K562 (cell line): ENCODE measurements around the gene SYF2. TPM values are rescaled to one million over a fixed set of nuclear protein-coding genes. Genes with fewer than 3 reads are reported as not detected.

Source experiments
- ATAC-seq: fragments of 200-7000 bp; cut with Tn5 transposase; 3 replicates; pipeline ENCODE4 v1.9.1; 2020; ENCODE audit warnings: moderate library complexity
- BruUV-seq: library from RNA; stranded (reverse); fragments of 400-500 nt; replicated peaks from 2 replicates; lab custom pipeline; 2021; lab: Mats Ljungman, UMichigan
- CTCF ChIA-PET: fragments of 300-600 bp; formaldehyde crosslinking; extraction: SDS; loops from one replicate; lab custom pipeline; 2021; ENCODE audit warnings: low intra/inter-chr PET ratio; lab: Yijun Ruan, JAX
- POLR2A ChIA-PET: fragments of 300-600, 350-650 bp; sonication (Branson Sonifier 250); formaldehyde crosslinking; extraction: SDS; loops from one replicate; lab custom pipeline; 2021; ENCODE audit warnings: antibody characterized with exemption, inconsistent platforms; lab: Yijun Ruan, JAX
- DNase-seq, 4 experiments: peaks; one replicate each; pipeline versions ENCODE4 v3.0.0 to v3.0.0-alpha.2; 2011 to 2018; ENCODE audit warnings: low spot score in 3 of 4, mixed read lengths in 3 of 4; ENCODE audit errors: extremely low read depth in 1 of 4
- FAIRE-seq: peaks from 2 replicates; lab custom pipeline; 2011; peaks lifted over from hg19 to GRCh38; lab: Jason Lieb, UNC
- H2AFZ ChIP-seq: 2 replicates; pipeline ENCODE4 v1.6.0; 2011; ENCODE audit warnings: low read depth, low read length, control low read depth, inconsistent platforms
- H3K27ac ChIP-seq: fragments of 200-600 bp; 3 replicates; pipeline ENCODE4 v1.8.0; 2011; ENCODE audit warnings: low read depth, mild to moderate bottlenecking, control low read depth, inconsistent platforms, low read length, moderate library complexity, mixed read lengths; ENCODE audit errors: extremely low read depth
- H3K27me3 ChIP-seq, 2 experiments: fragments of 300-600 bp in 1 of 2; 2 replicates in 1 of 2; 3 replicates in 1 of 2; pipeline versions ENCODE4 v1.6.0 to v1.8.0; 2011; ENCODE audit warnings: inconsistent platforms in 2 of 2, low read length in 2 of 2, mild to moderate bottlenecking in 1 of 2, mixed read lengths in 1 of 2, moderate library complexity in 1 of 2; ENCODE audit not compliant: control insufficient read depth in 2 of 2, insufficient read depth in 2 of 2
- H3K36me3 ChIP-seq: fragments of 300-600 bp; 3 replicates; pipeline ENCODE4 v1.8.0; 2011; ENCODE audit warnings: mild to moderate bottlenecking, low read length, inconsistent platforms; ENCODE audit not compliant: control insufficient read depth, insufficient read depth
- H3K4me1 ChIP-seq, 2 experiments: fragments of 200-600 bp in 1 of 2; replicated peaks in 1 of 2; 2 replicates in 1 of 2; 3 replicates in 1 of 2; pipeline versions ENCODE4 v1.5.1 to v1.8.0; 2011; ENCODE audit warnings: inconsistent platforms in 2 of 2, low read length in 2 of 2, mild to moderate bottlenecking in 1 of 2, mixed read lengths in 1 of 2, moderate library complexity in 1 of 2; ENCODE audit not compliant: control insufficient read depth in 2 of 2, insufficient read depth in 2 of 2
- H3K4me2 ChIP-seq: 2 replicates; pipeline ENCODE4 v1.6.1; 2011; ENCODE audit warnings: low read length, control low read depth, inconsistent platforms, mixed read lengths; ENCODE audit not compliant: insufficient read depth
- H3K4me3 ChIP-seq: fragments of 200-600 bp; sonication (generic), shearing (Covaris generic); 2 replicates; pipeline ENCODE4 v1.5.1; 2016; ENCODE audit warnings: control low read depth, inconsistent platforms
- H3K79me2 ChIP-seq: fragments of 200-600 bp; 3 replicates; pipeline ENCODE4 v1.8.0; 2011; ENCODE audit warnings: low read length, inconsistent platforms; ENCODE audit not compliant: control insufficient read depth, insufficient read depth
- H3K9ac ChIP-seq, 2 experiments: 2 replicates each; pipeline versions ENCODE4 v1.6.0 to v1.6.1; 2011; ENCODE audit warnings: low read depth in 2 of 2, low read length in 2 of 2, control low read depth in 1 of 2, inconsistent platforms in 1 of 2, mild to moderate bottlenecking in 1 of 2, mixed read lengths in 1 of 2; ENCODE audit not compliant: insufficient read depth in 1 of 2
- H3K9me1 ChIP-seq: one replicate; pipeline ENCODE4 v1.6.0; 2011; ENCODE audit warnings: inconsistent platforms, mild to moderate bottlenecking, low read length, moderate library complexity; ENCODE audit not compliant: control insufficient read depth, insufficient read depth
- H3K9me3 ChIP-seq: replicated peaks from 2 replicates; pipeline ENCODE4 v1.5.1; 2011; ENCODE audit warnings: low read depth, low read length, inconsistent platforms; ENCODE audit not compliant: control insufficient read depth, insufficient read depth
- H4K20me1 ChIP-seq: replicated peaks from 2 replicates; pipeline ENCODE4 v1.6.1; 2011; ENCODE audit warnings: low read length, inconsistent platforms, mixed read lengths; ENCODE audit not compliant: control insufficient read depth, insufficient read depth
- DMBX1 ChIP-seq: fragments of 250-450 bp; sonication (Bioruptor Pico); IDR thresholded peaks from 2 replicates; pipeline ENCODE4 v1.8.0; 2022; ENCODE audit warnings: inconsistent platforms, mild to moderate bottlenecking, moderate library complexity, borderline replicate concordance
- ELF1 ChIP-seq: fragments of 200-800 bp; sonication (Bioruptor generic); IDR thresholded peaks from 2 replicates; pipeline ENCODE4 v1.6.1; 2016; ENCODE audit warnings: missing genetic modification characterization, missing compliant biosample characterization
- ESRRA ChIP-seq: fragments of 450-650 bp; IDR thresholded peaks from 2 replicates; pipeline ENCODE4 v1.6.1; 2014; ENCODE audit warnings: low read depth, mild to moderate bottlenecking, moderate library complexity, borderline replicate concordance
- ETV5 ChIP-seq: sonication (generic); formaldehyde crosslinking; IDR thresholded peaks from 2 replicates; pipeline ENCODE4 v1.4.0; 2020; ENCODE audit warnings: low read depth, mild to moderate bottlenecking, missing genetic modification reagents
- HMGN3 ChIP-seq: IDR thresholded peaks from 2 replicates; pipeline ENCODE4 v1.6.1; 2011; ENCODE audit warnings: borderline replicate concordance, low read depth, mild to moderate bottlenecking, mixed read lengths, low read length; ENCODE audit not compliant: insufficient read length; ENCODE audit errors: extremely low read depth
- MAFG ChIP-seq: fragments of 450-650 bp; conservative IDR thresholded peaks from 2 replicates; pipeline ENCODE4 v1.6.1; 2016; ENCODE audit warnings: missing genetic modification characterization, missing compliant biosample characterization
- MECOM ChIP-seq: fragments of 250-450 bp; sonication (Bioruptor Pico); IDR thresholded peaks from 2 replicates; pipeline ENCODE4 v1.8.0; 2022; ENCODE audit warnings: inconsistent platforms
- MYNN ChIP-seq, 2 experiments: sonication (generic); formaldehyde crosslinking in 1 of 2; IDR thresholded peaks; 2 replicates each; pipeline versions ENCODE4 v1.5.0 to v1.6.1; 2016 to 2020; ENCODE audit warnings: antibody characterized with exemption in 1 of 2, missing genetic modification reagents in 1 of 2
- RBM22 ChIP-seq: fragments of 200-400 bp; formaldehyde crosslinking; IDR thresholded peaks from 2 replicates; pipeline ENCODE4 v1.6.1; 2018; ENCODE audit warnings: low read length, low read depth; ENCODE audit not compliant: poor library complexity, severe bottlenecking
- SETDB1 ChIP-seq: IDR thresholded peaks from one replicate; pipeline ENCODE4 v1.6.1; 2012; ENCODE audit warnings: low read length, control low read depth, inconsistent platforms
- SRSF3 ChIP-seq: fragments of 200-400 bp; formaldehyde crosslinking; IDR thresholded peaks from 2 replicates; pipeline ENCODE4 v1.6.1; 2016; ENCODE audit warnings: mild to moderate bottlenecking, low read length, moderate library complexity; ENCODE audit not compliant: insufficient read depth
- TOE1 ChIP-seq, 2 experiments: fragments of 450-650 bp in 1 of 2; sonication (generic) in 1 of 2; formaldehyde crosslinking in 1 of 2; IDR thresholded peaks; 2 replicates each; pipeline versions ENCODE4 v1.7.1 to v1.8.0; 2016 to 2022; ENCODE audit warnings: borderline replicate concordance in 2 of 2, mild to moderate bottlenecking in 2 of 2, antibody characterized with exemption in 1 of 2, inconsistent platforms in 1 of 2, low read depth in 1 of 2, missing genetic modification reagents in 1 of 2, moderate library complexity in 1 of 2
- XRCC5 ChIP-seq: fragments of 200-400 bp; formaldehyde crosslinking; IDR thresholded peaks from 2 replicates; pipeline ENCODE4 v1.6.1; 2017; ENCODE audit warnings: low read depth, mild to moderate bottlenecking, low read length
- ZNF12 ChIP-seq: sonication (generic); formaldehyde crosslinking; IDR thresholded peaks from 2 replicates; pipeline ENCODE4 v1.4.0; 2020; ENCODE audit warnings: mild to moderate bottlenecking, missing genetic modification reagents
- ZNF347 ChIP-seq: fragments of 450-650 bp; formaldehyde crosslinking; IDR thresholded peaks from 2 replicates; pipeline ENCODE4 v1.4.0; 2020; ENCODE audit warnings: low read depth, mild to moderate bottlenecking, moderate library complexity
- ZNF41 ChIP-seq: fragments of 250-450 bp; sonication (Bioruptor Pico); conservative IDR thresholded peaks from 2 replicates; pipeline ENCODE4 v1.4.0; 2020; ENCODE audit warnings: mild to moderate bottlenecking
- WGBS: fragments of 100-300 bp; shearing (Covaris generic); methylation state at CpG from one replicate; pipeline ENCODE4 v1.1.6; 2016; ENCODE audit warnings: low coverage, mixed read lengths; ENCODE audit not compliant: insufficient coverage; ENCODE audit errors: missing lambda C conversion rate; 5-methylcytosine and 5-hydroxymethylcytosine counted together
- in situ Hi-C: fragments of 300-500 bp; cut with MboI; formaldehyde crosslinking; loops from 4 replicates; pipeline ENCODE4 v1.15.0; 2018; ENCODE audit warnings: inconsistent platforms, mixed read lengths
- intact Hi-C: fragments of 100-400 bp; cut with micrococcal nuclease; formaldehyde crosslinking; loops from 2 replicates; pipeline ENCODE4 v1.14.2; 2022
- polyA plus RNA-seq, 8 experiments: library from polyadenylated mRNA; depleted of rRNA in 4 of 8; stranded (reverse) in 5 of 8; unstranded in 3 of 8; fragments of >200 nt; fragmentation: Nextera tagmentation in 2 of 8; fragmentation: Illumina TruSeq in 1 of 8; extraction: Ambion mirVana in 2 of 8; extraction: Trizol in 1 of 8; gene quantifications; 2 replicates each; pipeline versions ENCODE4 v1.2.1 to v1.2.3, GENCODE V29; 2011 to 2014; ENCODE audit warnings: inconsistent platforms in 1 of 8, missing spikeins in 1 of 8
- total RNA-seq, 7 experiments: library from RNA; depleted of rRNA in 6 of 7; stranded (reverse); fragments of >200 nt in 6 of 7; fragmentation: Illumina TruSeq in 2 of 7; extraction: Trizol in 2 of 7; gene quantifications; 2 replicates each; pipeline versions ENCODE4 v1.2.1 to v1.2.3, GENCODE V29; 2011 to 2021; ENCODE audit warnings: low replicate concordance in 1 of 7
- TF ChIP-seq, protein P1 (sequence below): fragments of 250-450 bp; sonication (Bioruptor Pico); IDR thresholded peaks from 2 replicates; pipeline ENCODE4 v1.4.0; 2020; ENCODE audit warnings: mild to moderate bottlenecking, moderate library complexity

The SYF2 gene
- total and polyA plus RNA-seq, 9 of the 15 experiments (the other 6 are each of a cell fraction or from before 2014, with no cell fraction given): 20.9 to 69.0 (median 43.2) TPM

GRCh38 chr1:25232866-25233784 is 823 bp upstream of the SYF2 start:
- Histone ChIP-seq H3K9me3 (no peaks in the 10 kb centered on the region), H3K9me1 (no peaks in the 10 kb centered on the region), H4K20me1 (no peaks in the 10 kb centered on the region), H3K9ac (peak overlapping the region; percentile 97 to 99), H3K27ac (peak overlapping the region; percentile 98), H3K4me1 (peaks cover 32 to 37% of the 10 kb centered on the region in 2 experiments), H3K79me2 (peaks cover 53% of the 10 kb centered on the region), H3K27me3 (no peaks in the 10 kb centered on the region), H3K36me3 (peaks cover 40% of the 10 kb centered on the region), H3K4me3 (peak overlapping the region; percentile 83), H3K4me2 (peak overlapping the region; percentile 99), H2AFZ (peak overlapping the region; percentile 86)
- ChIA-PET POLR2A (interaction anchor here (0.6 to 5.9 kb wide), 21 partner anchors 8 to 818 kb away, joined by 3 to 113 read pairs (median 4); partner anchors contain the start of genes CLIC4, NIPAL3 and RSRP1), CTCF (no interaction called here)
- BruUV-seq: TSS peak; percentile 94
- ATAC-seq: peak; percentile 92
- in situ Hi-C loops: no loop called here
- 2% methylated on average over 13 of the region's 13 CpGs for WGBS
- DNase-seq: peak; percentile 98 to 100 (median 99)
- peak; percentile 99 for FAIRE-seq
- intact Hi-C loops: no loop called here
- peak; percentile 8; the same call in 1 of the 2 replicates for TF ChIP-seq ZNF41 (CRISPR knock-in tag)
- TF ChIP-seq ELF1 (tag): no peak
- TF ChIP-seq ZNF347 (CRISPR knock-in tag): no peak
- TF ChIP-seq DMBX1: no peak
- 0 out of 2 replicates have a peak, but pooled peaks have one; percentile 1 for TF ChIP-seq MECOM (CRISPR knock-in tag)
- TF ChIP-seq TOE1 (IDR thresholded peaks at IDR 0.05; ENCODE audit: borderline replicate concordance): peak; percentile 93
- 0 out of 2 replicates have a peak, but pooled peaks have one; percentile 19 for TF ChIP-seq TOE1 (CRISPR knock-in tag; IDR thresholded peaks at IDR 0.05; ENCODE audit: borderline replicate concordance, low read depth)
- no peak for TF ChIP-seq ETV5
- peak; percentile 90 for TF ChIP-seq SETDB1
- TF ChIP-seq MYNN (IDR thresholded peaks at IDR 0.05): 0 out of 2 replicates have a peak, but pooled peaks have one; percentile 19
- no peak for TF ChIP-seq MYNN (CRISPR knock-in tag; IDR thresholded peaks at IDR 0.05)
- TF ChIP-seq RBM22: no peak
- TF ChIP-seq, protein P1, sequence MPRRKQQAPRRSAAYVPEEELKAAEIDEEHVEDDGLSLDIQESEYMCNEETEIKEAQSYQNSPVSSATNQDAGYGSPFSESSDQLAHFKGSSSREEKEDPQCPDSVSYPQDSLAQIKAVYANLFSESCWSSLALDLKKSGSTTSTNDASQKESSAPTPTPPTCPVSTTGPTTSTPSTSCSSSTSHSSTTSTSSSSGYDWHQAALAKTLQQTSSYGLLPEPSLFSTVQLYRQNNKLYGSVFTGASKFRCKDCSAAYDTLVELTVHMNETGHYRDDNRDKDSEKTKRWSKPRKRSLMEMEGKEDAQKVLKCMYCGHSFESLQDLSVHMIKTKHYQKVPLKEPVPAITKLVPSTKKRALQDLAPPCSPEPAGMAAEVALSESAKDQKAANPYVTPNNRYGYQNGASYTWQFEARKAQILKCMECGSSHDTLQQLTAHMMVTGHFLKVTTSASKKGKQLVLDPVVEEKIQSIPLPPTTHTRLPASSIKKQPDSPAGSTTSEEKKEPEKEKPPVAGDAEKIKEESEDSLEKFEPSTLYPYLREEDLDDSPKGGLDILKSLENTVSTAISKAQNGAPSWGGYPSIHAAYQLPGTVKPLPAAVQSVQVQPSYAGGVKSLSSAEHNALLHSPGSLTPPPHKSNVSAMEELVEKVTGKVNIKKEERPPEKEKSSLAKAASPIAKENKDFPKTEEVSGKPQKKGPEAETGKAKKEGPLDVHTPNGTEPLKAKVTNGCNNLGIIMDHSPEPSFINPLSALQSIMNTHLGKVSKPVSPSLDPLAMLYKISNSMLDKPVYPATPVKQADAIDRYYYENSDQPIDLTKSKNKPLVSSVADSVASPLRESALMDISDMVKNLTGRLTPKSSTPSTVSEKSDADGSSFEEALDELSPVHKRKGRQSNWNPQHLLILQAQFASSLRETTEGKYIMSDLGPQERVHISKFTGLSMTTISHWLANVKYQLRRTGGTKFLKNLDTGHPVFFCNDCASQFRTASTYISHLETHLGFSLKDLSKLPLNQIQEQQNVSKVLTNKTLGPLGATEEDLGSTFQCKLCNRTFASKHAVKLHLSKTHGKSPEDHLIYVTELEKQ (CRISPR knock-in tag): 0 out of 2 replicates have a peak, but pooled peaks have one; percentile 9
- no peak for TF ChIP-seq MAFG
- peak; percentile 82 for TF ChIP-seq ESRRA
- TF ChIP-seq XRCC5: peak; percentile 32; the same call in 1 of the 2 replicates
- TF ChIP-seq SRSF3: no peak
- peak; percentile 73 for TF ChIP-seq HMGN3
- TF ChIP-seq ZNF12 (CRISPR knock-in tag): no peak
